CD4-positive, alpha-beta T cell treated with Interleukin-4 for 4 hours (primary cell): ENCODE measurements around the gene KMT5C.

Experiments used
- DNase-seq: peaks from one replicate; pipeline ENCODE4 v3.0.0-alpha.2; 2020

Gene KMT5C

GRCh38 chr19:55348317-55349034, 8.8 kb downstream of the KMT5C start:
- DNase-seq = no peak

- DNase-seq = no peak
Measured at GRCh38 chr19:55350620-55351315, 11.1 kb downstream of the KMT5C start.

DNA sequence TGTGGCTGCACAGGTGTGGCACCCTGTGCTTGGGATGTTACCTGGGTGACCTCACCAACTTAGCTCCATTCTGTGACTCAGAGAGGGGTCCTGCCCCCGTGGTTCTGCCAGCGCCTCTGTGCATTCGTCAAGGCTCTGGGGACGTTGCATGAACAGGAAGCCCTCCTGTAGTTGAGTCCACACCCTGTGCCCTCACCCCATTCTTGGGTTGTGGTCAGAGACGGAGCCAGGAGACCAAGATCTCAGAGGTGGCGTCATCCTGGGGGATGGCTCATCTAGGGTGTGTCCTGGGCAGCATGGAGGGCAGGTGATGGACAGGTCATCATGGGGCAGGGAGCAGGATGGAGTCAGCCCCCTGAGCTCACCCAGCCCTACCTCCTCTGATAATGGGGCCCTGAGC, 12.4 kb downstream of the KMT5C start:
- DNase-seq = peak; percentile 9

DNA sequence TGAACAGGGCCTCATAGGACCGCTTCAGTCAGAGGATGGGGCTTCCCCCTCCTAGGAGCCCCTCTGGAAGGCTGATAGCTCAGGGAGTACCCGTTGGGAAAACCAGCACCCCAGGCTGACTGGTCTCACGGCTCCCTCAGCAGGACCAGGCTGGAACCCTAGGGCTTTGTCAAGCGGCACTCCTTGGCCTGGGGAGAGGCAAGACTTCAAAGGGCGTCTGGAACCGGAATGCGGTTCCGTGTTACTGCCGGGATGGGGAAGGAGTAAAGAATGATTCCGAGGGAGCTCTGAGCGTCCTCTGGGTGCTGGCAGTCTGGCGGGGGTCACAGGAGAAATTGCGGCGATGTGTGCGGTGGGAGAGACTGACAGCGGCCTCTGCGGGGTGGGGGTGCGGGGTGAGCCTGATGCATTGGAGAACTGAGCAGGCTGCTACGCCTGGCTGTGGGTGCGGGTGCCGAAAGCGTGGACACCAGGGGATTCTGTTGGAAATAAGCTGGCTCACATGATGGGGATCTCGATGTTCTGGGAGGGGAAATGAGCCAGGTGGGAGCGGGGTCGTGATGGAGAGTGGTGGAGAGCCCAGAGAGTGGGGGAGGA, 13.0 kb downstream of the KMT5C start:
- no peak for DNase-seq

DNA sequence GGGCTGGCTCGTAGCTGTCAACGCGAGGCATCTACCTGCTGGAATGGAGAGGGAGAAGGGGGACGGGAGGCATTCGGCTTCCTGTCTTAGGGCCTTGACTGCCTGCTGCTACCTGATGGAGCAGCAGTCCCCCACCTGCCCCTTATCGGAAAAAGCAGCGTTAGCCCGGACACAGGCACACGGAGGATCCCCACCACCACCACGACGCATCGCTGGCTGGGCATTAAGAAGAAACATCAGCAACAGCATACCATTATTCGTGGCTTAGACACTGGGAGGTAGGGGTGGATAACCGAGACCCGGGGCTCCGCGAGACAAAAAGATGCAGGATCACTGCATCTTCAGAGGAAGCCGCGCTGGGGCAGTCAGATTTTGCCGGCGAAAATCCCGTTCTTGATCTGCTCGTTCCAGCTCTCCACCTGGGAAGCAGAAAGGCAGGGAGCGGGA, 13.7 kb downstream of the KMT5C start:
- DNase-seq = no peak

DNA sequence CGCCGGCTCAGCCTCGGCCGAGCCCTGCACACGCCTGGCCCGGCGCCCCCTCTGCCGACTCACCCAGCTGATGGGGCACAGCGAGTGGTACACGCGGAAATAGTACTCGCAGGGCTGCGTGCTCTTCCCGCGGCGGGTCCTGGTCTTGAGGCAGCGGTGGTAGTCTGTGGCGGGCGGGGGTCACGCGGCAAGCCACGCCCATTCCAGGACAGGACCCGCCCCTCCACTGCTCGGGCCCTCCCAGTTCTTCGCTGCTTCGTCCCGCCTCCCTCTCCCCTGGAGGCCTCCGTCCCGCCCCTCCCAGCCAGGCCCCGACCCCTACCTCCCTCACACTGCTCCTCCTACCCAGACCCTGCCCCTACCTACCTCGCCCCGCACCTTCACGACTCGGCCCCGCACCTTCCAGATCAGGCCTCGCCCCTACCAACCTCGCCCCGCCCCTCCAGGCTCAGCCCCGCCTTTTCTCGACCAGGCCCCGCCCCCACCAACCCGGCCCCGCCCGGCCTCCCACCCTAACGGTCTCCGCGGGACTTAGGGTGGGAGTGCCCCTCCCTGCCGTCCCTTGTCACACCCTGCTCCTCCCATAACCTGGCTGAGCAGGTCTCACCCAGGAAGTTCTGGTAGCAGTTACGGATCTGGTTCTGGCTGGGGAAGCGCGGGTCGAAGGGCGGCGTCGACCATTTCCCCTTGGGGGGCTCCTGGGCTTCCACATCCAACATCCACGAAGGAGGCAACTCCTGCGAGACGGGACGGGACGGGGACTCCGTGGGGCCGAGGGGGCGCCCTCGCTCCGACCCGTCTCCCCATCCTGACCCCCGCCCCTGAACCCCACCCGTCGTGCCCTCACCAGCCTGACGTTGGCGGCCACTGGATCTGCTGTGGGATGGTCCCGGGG, 14.4 kb downstream of the KMT5C start:
- DNase-seq = peak; percentile 53

DNA sequence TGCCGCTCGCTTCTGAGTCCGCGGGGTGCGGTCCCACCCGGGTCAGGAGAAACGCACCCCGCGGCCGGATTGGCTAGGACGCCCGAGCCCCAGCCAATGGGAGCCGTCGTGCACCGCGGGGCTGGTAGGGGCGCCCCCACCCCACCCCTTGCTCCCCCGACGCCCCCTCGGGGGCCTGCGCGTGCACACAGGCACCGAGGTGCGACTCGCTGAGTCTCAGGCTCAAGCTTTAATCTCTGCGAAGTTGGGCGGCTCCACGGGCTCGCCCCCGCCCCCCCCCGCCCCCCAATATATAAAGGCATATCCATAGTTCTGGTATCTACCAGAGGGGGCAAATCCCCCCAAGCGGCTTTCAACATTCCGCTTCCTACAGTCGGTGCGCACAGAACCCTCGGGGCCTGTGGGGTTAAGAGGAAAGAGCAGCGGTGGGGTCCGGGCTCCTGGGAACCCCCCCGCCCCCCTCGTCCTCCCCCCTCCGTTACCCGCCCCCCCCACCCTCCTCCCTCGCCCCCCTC, 15.1 kb downstream of the KMT5C start, which contains the start of gene COX6B2:
Gene COX6B2, minus strand, starts transcription at position 22 of the 515 bp plus-strand sequence. CDS start 198 bp downstream, outside the sequence.
- DNase-seq = no peak

- no peak for DNase-seq
Measured at GRCh38 chr19:55355213-55355821, 15.6 kb downstream of the KMT5C start.

GRCh38 chr19:55358493-55358892, 18.8 kb downstream of the KMT5C start:
- DNase-seq = no peak

GRCh38 chr19:55358943-55359908, 19.6 kb downstream of the KMT5C start:
- DNase-seq = no peak

DNA sequence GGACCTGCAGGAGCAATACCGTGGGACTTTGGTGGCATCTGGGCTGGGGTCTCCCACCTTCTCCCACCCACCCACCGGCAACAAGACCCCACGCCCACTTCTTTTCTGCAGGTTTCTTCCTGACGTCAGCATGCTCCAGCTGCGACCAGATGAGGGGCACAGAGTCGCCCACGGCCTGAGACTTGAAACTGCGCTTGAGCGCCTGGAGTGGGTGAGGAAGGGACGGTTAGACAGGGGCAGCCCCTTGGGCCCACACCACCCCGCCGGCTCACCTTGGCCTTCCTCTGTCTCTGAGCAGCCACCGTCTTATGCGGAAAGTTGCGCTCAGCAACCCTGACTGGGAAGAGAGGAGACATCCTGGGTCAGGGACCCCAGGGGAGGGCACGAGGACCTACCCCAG, 21.2 kb downstream of the KMT5C start:
- no peak for DNase-seq

GRCh38 chr19:55362174-55362989, 22.7 kb downstream of the KMT5C start:
- no peak for DNase-seq

DNA sequence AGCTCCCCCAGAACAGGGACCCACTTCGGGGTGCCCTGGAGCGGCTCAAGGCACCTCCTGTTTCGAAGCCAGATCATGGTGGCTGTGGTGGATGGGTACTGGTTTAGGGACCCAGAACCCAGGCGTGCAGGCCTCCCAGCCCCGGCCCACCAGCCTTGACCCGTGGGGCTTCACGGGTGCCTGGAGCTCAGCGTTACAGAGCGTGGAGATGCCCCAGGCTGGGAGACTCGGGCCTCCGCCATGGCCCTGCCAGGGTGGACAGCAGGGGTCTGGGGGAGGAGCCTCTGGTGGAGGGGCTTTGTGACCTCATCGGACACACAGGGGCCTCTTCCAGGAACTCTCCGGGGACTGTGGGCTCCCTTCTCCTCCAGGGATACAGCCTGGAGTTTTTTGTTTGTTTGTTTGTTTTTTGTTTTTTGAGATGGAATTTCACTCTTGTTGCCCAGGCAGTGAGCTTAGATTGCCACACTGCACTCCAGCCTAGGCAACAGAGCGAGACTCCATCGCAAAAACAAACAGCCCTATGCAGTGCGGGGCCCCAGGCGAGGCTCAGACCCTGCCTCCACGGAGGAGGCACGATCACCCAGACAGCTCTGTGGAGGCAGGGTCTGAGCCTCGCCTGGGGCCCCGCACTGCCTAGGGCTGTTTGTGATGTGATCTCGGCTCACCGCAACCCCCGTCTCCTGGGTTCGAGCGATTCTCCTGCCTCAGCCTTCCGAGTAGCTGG, 23.5 kb downstream of the KMT5C start, which contains the start of gene GARIN5B:
Gene GARIN5B, minus strand, starts transcription at position 271 of the 727 bp plus-strand sequence. Its CDS starts 194 bp downstream, at position 77.
- no peak for DNase-seq

DNA sequence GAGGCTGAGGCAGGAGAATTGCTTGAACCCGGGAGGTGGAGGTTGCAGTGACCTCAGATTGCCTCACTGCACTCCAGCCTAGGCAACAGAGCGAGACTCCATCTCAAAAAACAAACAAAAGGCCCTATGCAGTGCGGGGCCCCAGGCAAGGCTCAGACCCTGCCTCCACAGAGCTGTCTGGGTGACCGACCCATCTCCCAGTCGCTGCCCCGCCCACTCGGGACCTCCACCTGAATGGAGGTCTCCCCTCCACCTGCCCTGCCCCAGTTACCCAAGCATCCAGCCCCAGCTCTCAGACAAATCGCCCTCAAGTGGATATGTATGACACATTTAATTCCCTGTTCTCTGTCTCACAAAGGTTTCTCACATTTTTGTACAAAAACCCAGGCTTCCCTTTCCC, 25.6 kb downstream of the KMT5C start:
- no peak for DNase-seq

- DNase-seq = no peak
Measured at GRCh38 chr19:55365964-55366363, 26.3 kb downstream of the KMT5C start.

- no peak for DNase-seq
Measured at GRCh38 chr19:55366790-55367189, 27.1 kb downstream of the KMT5C start.

DNA sequence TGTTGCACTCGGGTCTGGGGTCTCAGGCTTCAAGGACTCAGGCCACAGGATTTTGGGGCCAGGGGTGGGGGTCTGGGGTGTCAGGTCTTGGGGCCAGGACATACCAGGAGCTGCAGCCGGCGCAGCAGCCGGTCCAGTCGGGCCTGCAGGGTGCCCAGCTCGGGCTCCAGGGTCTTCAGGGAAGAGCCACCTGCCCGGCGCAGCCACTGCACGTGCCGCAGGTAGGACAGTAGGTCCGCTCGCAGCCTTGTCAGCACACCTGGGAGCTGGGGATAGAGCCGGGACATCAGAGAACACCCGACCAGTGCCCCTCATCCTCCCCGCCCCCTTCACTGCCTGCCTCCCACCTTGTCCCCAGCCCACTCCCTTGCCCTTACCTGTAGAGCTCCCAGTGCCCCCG, 28.4 kb downstream of the KMT5C start:
- DNase-seq = no peak

- DNase-seq = no peak
Measured at GRCh38 chr19:55368701-55369563, 29.3 kb downstream of the KMT5C start.
